ENCODE measurements around the gene RASA4B.
"Not testable (repeated sequence)": the region's sequence is repeated elsewhere in the genome, so short reads cannot be mapped to it uniquely, and the experiment has no call there.

RASA4B gene

GRCh38 chr7:102517550-102518147 is at the start of gene RASA4B:
RASA4B (minus strand) TSS chr7:102517777; CDS start chr7:102517710, 67 bp downstream.
- Histone ChIP-seq H3K4me3 (ENCODE audit: low read length) (peak within 1 kb of the TSS; percentile 52), H3K9ac (ENCODE audit: low read length) (peak within 1 kb of the TSS; percentile 41; the same call in 1 of the 2 replicates), H3K4me2 (ENCODE audit: low read length) (peak within 1 kb of the TSS; percentile 49)
- H4K20me1 ChIP-seq (ENCODE audit: insufficient read depth, low read length); H3K9me3 ChIP-seq (ENCODE audit: insufficient read depth, low read length); H3K27me3 ChIP-seq (ENCODE audit: low read depth, low read length); H2AFZ ChIP-seq (ENCODE audit: low read depth, low read length); H3K27ac ChIP-seq (ENCODE audit: low read length); H3K36me3 ChIP-seq (replicated peaks; ENCODE audit: low read depth, low read length); H3K79me2 ChIP-seq (ENCODE audit: low read length); H3K4me1 ChIP-seq (ENCODE audit: low read length): not testable (repeated sequence)

- not testable (repeated sequence) for H3K79me2 ChIP-seq (ENCODE audit: low read length); H4K20me1 ChIP-seq (ENCODE audit: insufficient read depth, low read length); H3K4me3 ChIP-seq (ENCODE audit: low read length); H3K27ac ChIP-seq (ENCODE audit: low read length); H3K9ac ChIP-seq (ENCODE audit: low read length); H3K27me3 ChIP-seq (ENCODE audit: low read depth, low read length); H3K4me1 ChIP-seq (ENCODE audit: low read length); H3K9me3 ChIP-seq (ENCODE audit: insufficient read depth, low read length); H3K36me3 ChIP-seq (replicated peaks; ENCODE audit: low read depth, low read length); H3K4me2 ChIP-seq (ENCODE audit: low read length); H2AFZ ChIP-seq (ENCODE audit: low read depth, low read length)
These were observed 33.3 kb upstream of the RASA4B start, which contains the start of gene SPDYE2 for GRCh38 chr7:102550808-102551422. SPDYE2 (plus strand) TSS chr7:102551226; CDS start chr7:102553256, 2,030 bp downstream.

GRCh38 chr7:102546353-102546752 is 28.8 kb upstream of the RASA4B start:
- H4K20me1 ChIP-seq (ENCODE audit: insufficient read depth, low read length); H3K9me3 ChIP-seq (ENCODE audit: insufficient read depth, low read length); H3K79me2 ChIP-seq (ENCODE audit: low read length); H2AFZ ChIP-seq (ENCODE audit: low read depth, low read length); H3K9ac ChIP-seq (ENCODE audit: low read length); H3K36me3 ChIP-seq (replicated peaks; ENCODE audit: low read depth, low read length); H3K4me1 ChIP-seq (ENCODE audit: low read length); H3K27ac ChIP-seq (ENCODE audit: low read length); H3K4me3 ChIP-seq (ENCODE audit: low read length); H3K4me2 ChIP-seq (ENCODE audit: low read length); H3K27me3 ChIP-seq (ENCODE audit: low read depth, low read length): not testable (repeated sequence)

DNA sequence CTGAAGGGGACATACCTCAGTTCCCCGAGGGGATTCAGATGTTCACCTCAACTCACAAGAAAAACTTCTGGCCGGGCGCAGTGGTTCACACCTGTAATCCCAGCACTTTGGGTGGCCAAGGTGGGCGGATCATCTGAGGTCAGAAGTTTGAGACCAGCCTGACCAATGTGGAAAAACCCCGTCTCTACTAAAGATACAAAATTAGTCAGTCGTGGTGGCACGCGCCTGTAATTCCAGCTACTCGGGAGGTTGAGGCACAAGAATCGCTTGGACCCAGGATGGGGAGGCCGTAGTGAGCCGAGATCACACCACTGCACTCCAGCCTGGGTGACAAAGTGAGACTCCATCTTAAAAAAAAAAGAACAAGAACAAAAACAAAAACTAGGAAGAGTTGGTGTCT is 27.7 kb upstream of the RASA4B start:
- not testable (repeated sequence) for H3K9ac ChIP-seq (ENCODE audit: low read length); H3K4me1 ChIP-seq (ENCODE audit: low read length); H3K4me3 ChIP-seq (ENCODE audit: low read length)

GRCh38 chr7:102544372-102544771 is 26.8 kb upstream of the RASA4B start:
- not testable (repeated sequence) for H4K20me1 ChIP-seq (ENCODE audit: insufficient read depth, low read length); H3K36me3 ChIP-seq (replicated peaks; ENCODE audit: low read depth, low read length); H3K27me3 ChIP-seq (ENCODE audit: low read depth, low read length); H3K79me2 ChIP-seq (ENCODE audit: low read length); H3K4me1 ChIP-seq (ENCODE audit: low read length); H3K4me2 ChIP-seq (ENCODE audit: low read length); H2AFZ ChIP-seq (ENCODE audit: low read depth, low read length); H3K4me3 ChIP-seq (ENCODE audit: low read length); H3K27ac ChIP-seq (ENCODE audit: low read length); H3K9me3 ChIP-seq (ENCODE audit: insufficient read depth, low read length); H3K9ac ChIP-seq (ENCODE audit: low read length)

More for the DNA sequence above, 27.7 kb upstream of the RASA4B start:
- not testable (repeated sequence) for H4K20me1 ChIP-seq (ENCODE audit: insufficient read depth, low read length); H3K27ac ChIP-seq (ENCODE audit: low read length); H3K4me2 ChIP-seq (ENCODE audit: low read length); H3K36me3 ChIP-seq (replicated peaks; ENCODE audit: low read depth, low read length); H2AFZ ChIP-seq (ENCODE audit: low read depth, low read length); H3K9me3 ChIP-seq (ENCODE audit: insufficient read depth, low read length); H3K27me3 ChIP-seq (ENCODE audit: low read depth, low read length); H3K79me2 ChIP-seq (ENCODE audit: low read length)

GRCh38 chr7:102543596-102543995 is 26.0 kb upstream of the RASA4B start, which contains the start of gene UPK3BL2:
UPK3BL2 (minus strand) TSS chr7:102543696; CDS start chr7:102543636, 60 bp downstream.
- H3K4me3 ChIP-seq (ENCODE audit: low read length); H3K27me3 ChIP-seq (ENCODE audit: low read depth, low read length); H3K9ac ChIP-seq (ENCODE audit: low read length); H2AFZ ChIP-seq (ENCODE audit: low read depth, low read length); H4K20me1 ChIP-seq (ENCODE audit: insufficient read depth, low read length); H3K79me2 ChIP-seq (ENCODE audit: low read length); H3K4me2 ChIP-seq (ENCODE audit: low read length); H3K36me3 ChIP-seq (replicated peaks; ENCODE audit: low read depth, low read length); H3K27ac ChIP-seq (ENCODE audit: low read length); H3K4me1 ChIP-seq (ENCODE audit: low read length); H3K9me3 ChIP-seq (ENCODE audit: insufficient read depth, low read length): not testable (repeated sequence)

GRCh38 chr7:102542771-102543170 is 25.2 kb upstream of the RASA4B start:
- H3K36me3 ChIP-seq (replicated peaks; ENCODE audit: low read depth, low read length); H4K20me1 ChIP-seq (ENCODE audit: insufficient read depth, low read length); H3K27me3 ChIP-seq (ENCODE audit: low read depth, low read length); H3K27ac ChIP-seq (ENCODE audit: low read length); H3K4me1 ChIP-seq (ENCODE audit: low read length); H3K79me2 ChIP-seq (ENCODE audit: low read length); H3K4me3 ChIP-seq (ENCODE audit: low read length); H3K4me2 ChIP-seq (ENCODE audit: low read length); H2AFZ ChIP-seq (ENCODE audit: low read depth, low read length); H3K9me3 ChIP-seq (ENCODE audit: insufficient read depth, low read length); H3K9ac ChIP-seq (ENCODE audit: low read length): not testable (repeated sequence)

- H3K27me3 ChIP-seq (ENCODE audit: low read depth, low read length); H3K4me2 ChIP-seq (ENCODE audit: low read length); H2AFZ ChIP-seq (ENCODE audit: low read depth, low read length); H3K79me2 ChIP-seq (ENCODE audit: low read length); H3K4me1 ChIP-seq (ENCODE audit: low read length); H4K20me1 ChIP-seq (ENCODE audit: insufficient read depth, low read length); H3K36me3 ChIP-seq (replicated peaks; ENCODE audit: low read depth, low read length); H3K4me3 ChIP-seq (ENCODE audit: low read length); H3K27ac ChIP-seq (ENCODE audit: low read length); H3K9ac ChIP-seq (ENCODE audit: low read length); H3K9me3 ChIP-seq (ENCODE audit: insufficient read depth, low read length): not testable (repeated sequence)
These were observed 24.5 kb upstream of the RASA4B start for GRCh38 chr7:102542083-102542482.

DNA sequence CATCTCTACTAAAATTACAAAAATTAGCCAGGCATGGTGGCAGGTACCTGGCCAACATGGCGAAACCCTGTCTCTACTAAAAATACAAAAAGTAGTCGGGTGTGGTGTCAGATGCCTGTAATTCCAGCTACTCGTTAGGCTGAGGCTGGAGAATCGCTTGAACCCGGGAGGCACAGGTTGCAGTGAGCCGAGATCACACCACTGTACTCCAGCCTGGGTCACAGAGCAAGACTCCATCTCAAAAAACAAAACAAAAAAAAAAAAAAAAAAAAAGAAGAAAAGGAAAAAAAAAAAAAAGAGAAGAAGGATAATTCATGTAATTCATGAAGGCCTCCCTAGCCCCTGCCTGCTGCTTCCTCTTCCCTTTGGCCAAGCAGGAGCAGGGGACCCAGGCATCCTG is 23.0 kb upstream of the RASA4B start:
- not testable (repeated sequence) for H3K9me3 ChIP-seq (ENCODE audit: insufficient read depth, low read length); H4K20me1 ChIP-seq (ENCODE audit: insufficient read depth, low read length); H3K79me2 ChIP-seq (ENCODE audit: low read length); H3K4me2 ChIP-seq (ENCODE audit: low read length); H3K9ac ChIP-seq (ENCODE audit: low read length); H3K4me1 ChIP-seq (ENCODE audit: low read length); H3K27ac ChIP-seq (ENCODE audit: low read length); H3K27me3 ChIP-seq (ENCODE audit: low read depth, low read length); H3K36me3 ChIP-seq (replicated peaks; ENCODE audit: low read depth, low read length); H2AFZ ChIP-seq (ENCODE audit: low read depth, low read length); H3K4me3 ChIP-seq (ENCODE audit: low read length)
